ENCODE results near the gene ANO10.

- TF ChIP-seq RAD21 (conservative IDR thresholded peaks at IDR 0.05) (no peak), TAF1 (IDR thresholded peaks at IDR 0.05; ENCODE audit: low read depth) (no peak), EZH2 (IDR thresholded peaks at IDR 0.05; ENCODE audit: borderline replicate concordance, insufficient read depth, low read length, poor library complexity, severe bottlenecking) (no peak), CTCF (IDR thresholded peaks at IDR 0.05; ENCODE audit: poor library complexity, severe bottlenecking) (no peak)
These were observed 7.8 kb downstream of the ANO10 start for GRCh38 chr3:43613976-43614375.

Data from neural cell (in vitro differentiated cells).